Mesenchymal stem cell (in vitro differentiated cells and primary cell): ENCODE measurements around the gene PSMG4.

Experiments
- DNase-seq: peaks from one replicate; pipeline ENCODE4 v3.0.0-alpha.2; 2013
- H2AFZ ChIP-seq: one replicate; pipeline ENCODE4 v1.6.1; 2013; ENCODE audit warnings: low read depth, mild to moderate bottlenecking, control low read depth, inconsistent platforms, low read length, moderate library complexity
- H2AK5ac ChIP-seq: 2 replicates; pipeline ENCODE4 v1.6.1; 2013; ENCODE audit warnings: low read length, moderate library complexity, mild to moderate bottlenecking, inconsistent platforms; ENCODE audit not compliant: severe bottlenecking
- H2BK120ac ChIP-seq: one replicate; pipeline ENCODE4 v1.6.1; 2013; ENCODE audit warnings: low read depth, mild to moderate bottlenecking, inconsistent platforms, low read length, moderate library complexity
- H2BK12ac ChIP-seq, 2 experiments: one replicate each; pipeline ENCODE4 v1.6.1; 2013; ENCODE audit warnings: inconsistent platforms in 2 of 2, low read length in 2 of 2, mild to moderate bottlenecking in 2 of 2, moderate library complexity in 2 of 2, control low read depth in 1 of 2
- H2BK15ac ChIP-seq: one replicate; pipeline ENCODE4 v1.6.1; 2013; ENCODE audit warnings: mild to moderate bottlenecking, low read depth, inconsistent platforms; ENCODE audit not compliant: poor library complexity, severe bottlenecking
- H2BK5ac ChIP-seq: 2 replicates; pipeline ENCODE4 v1.6.1; 2013; ENCODE audit warnings: low read depth, mild to moderate bottlenecking, low read length, control low read depth, inconsistent platforms; ENCODE audit not compliant: poor library complexity, severe bottlenecking
- H3K14ac ChIP-seq, 2 experiments: one replicate each; pipeline ENCODE4 v1.6.1; 2013; ENCODE audit warnings: inconsistent platforms in 2 of 2, low read length in 2 of 2, control low read depth in 1 of 2, mild to moderate bottlenecking in 1 of 2, moderate library complexity in 1 of 2
- H3K18ac ChIP-seq, 2 experiments: one replicate each; pipeline ENCODE4 v1.6.1; 2013; ENCODE audit warnings: inconsistent platforms in 2 of 2, low read length in 2 of 2, control low read depth in 1 of 2, low read depth in 1 of 2, mild to moderate bottlenecking in 1 of 2
- H3K23ac ChIP-seq, 2 experiments: one replicate each; pipeline ENCODE4 v1.6.1; 2013; ENCODE audit warnings: inconsistent platforms in 2 of 2, low read length in 2 of 2, mild to moderate bottlenecking in 2 of 2, moderate library complexity in 2 of 2, control low read depth in 1 of 2
- H3K27ac ChIP-seq: 2 replicates; pipeline ENCODE4 v1.5.1; 2013; ENCODE audit warnings: mild to moderate bottlenecking, moderate library complexity, low read length, control low read depth, inconsistent platforms; ENCODE audit not compliant: poor library complexity, severe bottlenecking
- H3K27me3 ChIP-seq, 2 experiments: 2 replicates each; pipeline versions ENCODE4 v1.6.1 to v1.7.0; 2013; ENCODE audit warnings: low read length in 2 of 2, mild to moderate bottlenecking in 2 of 2, moderate library complexity in 2 of 2, control low read depth in 1 of 2, inconsistent platforms in 1 of 2; ENCODE audit not compliant: control insufficient read depth in 1 of 2, insufficient read depth in 1 of 2
- H3K36me3 ChIP-seq, 2 experiments: 2 replicates each; pipeline versions ENCODE4 v1.6.1 to v1.7.0; 2013; ENCODE audit warnings: low read length in 2 of 2, control low read depth in 1 of 2, inconsistent platforms in 1 of 2, low read depth in 1 of 2, mild to moderate bottlenecking in 1 of 2; ENCODE audit not compliant: insufficient read depth in 2 of 2, control insufficient read depth in 1 of 2
- H3K4ac ChIP-seq, 2 experiments: one replicate each; pipeline ENCODE4 v1.6.1; 2013; ENCODE audit warnings: inconsistent platforms in 2 of 2, low read length in 2 of 2, mild to moderate bottlenecking in 2 of 2, moderate library complexity in 2 of 2, control low read depth in 1 of 2, low read depth in 1 of 2
- H3K4me1 ChIP-seq: 2 replicates; pipeline ENCODE4 v1.6.1; 2013; ENCODE audit warnings: low read depth, low read length, control low read depth; ENCODE audit not compliant: control insufficient read depth, insufficient read depth
- H3K4me2 ChIP-seq: 2 replicates; pipeline ENCODE4 v1.6.1; 2013; ENCODE audit warnings: low read length, mild to moderate bottlenecking, inconsistent platforms; ENCODE audit not compliant: poor library complexity, severe bottlenecking
- H3K4me3 ChIP-seq, 2 experiments: 2 replicates each; pipeline versions ENCODE4 v1.5.1 to v1.7.0; 2013; ENCODE audit warnings: low read length in 2 of 2, mild to moderate bottlenecking in 2 of 2, control low read depth in 1 of 2, low read depth in 1 of 2; ENCODE audit not compliant: insufficient read depth in 1 of 2
- H3K79me1 ChIP-seq: replicated peaks from 2 replicates; pipeline ENCODE4 v1.6.1; 2013; ENCODE audit warnings: mild to moderate bottlenecking, control low read depth, low read length, inconsistent platforms; ENCODE audit not compliant: poor library complexity, severe bottlenecking
- H3K9ac ChIP-seq: 2 replicates; pipeline ENCODE4 v1.7.0; 2013; ENCODE audit warnings: mild to moderate bottlenecking, low read length, moderate library complexity
- H3K9me3 ChIP-seq: 2 replicates; pipeline ENCODE4 v1.7.0; 2013; ENCODE audit warnings: mild to moderate bottlenecking, low read length; ENCODE audit not compliant: control insufficient read depth
- H4K8ac ChIP-seq: one replicate; pipeline ENCODE4 v1.6.1; 2013; ENCODE audit warnings: inconsistent platforms, mild to moderate bottlenecking, low read length, moderate library complexity
- H4K91ac ChIP-seq: one replicate; pipeline ENCODE4 v1.6.1; 2013; ENCODE audit warnings: mild to moderate bottlenecking, low read length, inconsistent platforms
- WGBS: methylation state at CpG from one replicate; pipeline ENCODE4 v1.1.7; 2013; ENCODE audit warnings: mixed read lengths; 5-methylcytosine and 5-hydroxymethylcytosine counted together

Gene PSMG4

GRCh38 chr6:3217286-3217685 is 41.5 kb upstream of the PSMG4 start:
- Histone ChIP-seq H4K91ac (no peak overlapping the region), H3K36me3 (no peaks in the 10 kb centered on the region), H2BK5ac (no peak overlapping the region), H3K4me2 (no peak overlapping the region), H3K14ac (no peak overlapping the region), H2AFZ (no peak overlapping the region), H3K4me3 (no peak overlapping the region), H3K4ac (no peak overlapping the region), H3K4me1 (no peaks in the 10 kb centered on the region), H3K27me3 (peaks cover 12 to 39% of the 10 kb centered on the region in 2 experiments), H2BK15ac (no peak overlapping the region), H2AK5ac (no peak overlapping the region), H3K79me1 (no peaks in the 10 kb centered on the region), H2BK12ac (no peak overlapping the region), H3K9ac (no peak overlapping the region), H3K27ac (no peak overlapping the region), H3K9me3 (no peaks in the 10 kb centered on the region), H2BK120ac (no peak overlapping the region), H3K23ac (no peak overlapping the region), H3K18ac (no peak overlapping the region), H4K8ac (no peak overlapping the region)
- whole genome bisulfite sequencing = 91% methylated on average over 2 of the region's 2 CpGs
- no peak for DNase-seq

- Histone ChIP-seq H2AK5ac (no peak overlapping the region), H2BK12ac (no peak overlapping the region), H3K9me3 (no peaks in the 10 kb centered on the region), H3K79me1 (no peaks in the 10 kb centered on the region), H4K8ac (no peak overlapping the region), H2BK5ac (no peak overlapping the region), H3K14ac (no peak overlapping the region), H3K27me3 (peaks cover 12 to 47% of the 10 kb centered on the region in 2 experiments), H2BK120ac (no peak overlapping the region), H3K4me1 (no peaks in the 10 kb centered on the region), H3K4me2 (no peak overlapping the region), H3K23ac (no peak overlapping the region), H3K4ac (no peak overlapping the region), H3K36me3 (no peaks in the 10 kb centered on the region), H4K91ac (no peak overlapping the region), H2AFZ (no peak overlapping the region), H3K9ac (no peak overlapping the region), H3K18ac (no peak overlapping the region), H3K4me3 (no peak overlapping the region), H2BK15ac (no peak overlapping the region), H3K27ac (no peak overlapping the region)
- WGBS = 95% methylated on average over 9 of the region's 10 CpGs
- no peak for DNase-seq
These were observed 40.5 kb upstream of the PSMG4 start for GRCh38 chr6:3218266-3218665.

- Histone ChIP-seq H2BK5ac (no peak overlapping the region), H3K14ac (no peak overlapping the region), H3K27me3 (peaks cover 12 to 60% of the 10 kb centered on the region in 2 experiments), H3K18ac (no peak overlapping the region), H3K23ac (no peak overlapping the region), H3K4me2 (no peak overlapping the region), H2BK120ac (no peak overlapping the region), H3K9me3 (no peaks in the 10 kb centered on the region), H3K27ac (no peak overlapping the region), H3K36me3 (no peaks in the 10 kb centered on the region), H3K79me1 (no peaks in the 10 kb centered on the region), H3K4me1 (no peaks in the 10 kb centered on the region), H2AK5ac (no peak overlapping the region), H3K4ac (no peak overlapping the region), H3K4me3 (no peak overlapping the region), H2BK12ac (no peak overlapping the region), H4K8ac (no peak overlapping the region), H2BK15ac (no peak overlapping the region), H2AFZ (no peak overlapping the region), H4K91ac (no peak overlapping the region), H3K9ac (no peak overlapping the region)
- WGBS = 91% methylated on average over 2 of the region's 2 CpGs
- no peak for DNase-seq
These were observed 38.4 kb upstream of the PSMG4 start for GRCh38 chr6:3220366-3220765.

GRCh38 chr6:3221578-3221977 is 37.2 kb upstream of the PSMG4 start:
- no peak overlapping the region for H2AFZ ChIP-seq
- peaks cover 1% of the 10 kb centered on the region for H3K4me1 ChIP-seq
- no peak overlapping the region for H3K9ac ChIP-seq
- H3K27ac ChIP-seq = no peak overlapping the region
- H3K4ac ChIP-seq = no peak overlapping the region
- no peak overlapping the region for H3K18ac ChIP-seq
- no peak overlapping the region for H4K8ac ChIP-seq
- H3K4me3 ChIP-seq = no peak overlapping the region
- H2BK15ac ChIP-seq = no peak overlapping the region
- H3K9me3 ChIP-seq = no peaks in the 10 kb centered on the region
- H4K91ac ChIP-seq = no peak overlapping the region
- H3K79me1 ChIP-seq = no peaks in the 10 kb centered on the region
- no peak overlapping the region for H3K4me2 ChIP-seq
- no peak for DNase-seq
- H3K23ac ChIP-seq = no peak overlapping the region
- H3K14ac ChIP-seq = no peak overlapping the region
- no peak overlapping the region for H2BK5ac ChIP-seq
- WGBS = 93% methylated on average over 4 of the region's 4 CpGs
- H2BK12ac ChIP-seq = no peak overlapping the region
- H2BK120ac ChIP-seq = no peak overlapping the region
- H3K27me3 ChIP-seq = peaks cover 17 to 70% of the 10 kb centered on the region in 2 experiments
- no peaks in the 10 kb centered on the region for H3K36me3 ChIP-seq
- H2AK5ac ChIP-seq = no peak overlapping the region
